ENCODE results near the gene ZNF385A. TPM values are rescaled to one million over a fixed set of nuclear protein-coding genes. Genes with fewer than 3 reads are reported as not detected.
A peak's percentile ranks its signal among the peaks of the same experiment; 100 is the strongest.

Gene ZNF385A
- total and polyA plus RNA-seq, 2 of the 4 experiments (the other 2 are of a cell fraction), result 0.36 to 2.5 TPM

- no peak overlapping the region for H2AK5ac ChIP-seq (ENCODE audit: low read depth, low read length)
- no peaks in the 10 kb centered on the region for H3K9me3 ChIP-seq (ENCODE audit: control insufficient read depth, insufficient read depth, low read length)
- intact Hi-C loops (cut with micrococcal nuclease) (no loop called here), in situ Hi-C loops (cut with MboI; ENCODE audit: low sequenced_read_pairs) (no loop called here), dilution Hi-C loops (cut with HindIII; ENCODE audit: low sequenced_read_pairs, unreplicated experiment) (no loop called here)
- H4K5ac ChIP-seq (ENCODE audit: low read depth, low read length), result no peak overlapping the region; the same call in 1 of the 2 replicates
- H4K91ac ChIP-seq (ENCODE audit: insufficient read depth, low read depth, low read length), result no peak overlapping the region
- no peak for ATAC-seq (ENCODE audit: low read depth)
- WGBS, 2 experiments (ENCODE audit: extremely low coverage in 2 of 2, insufficient read length in 1 of 2), result 71% methylated on average over 2 of the region's 8 CpGs; no CpG with 5 or more reads in 1 of the 2 experiments
- H3K36me3 ChIP-seq (ENCODE audit: control insufficient read depth, insufficient read depth, low read length), result peaks cover 47% of the 10 kb centered on the region
- peak overlapping the region; percentile 50 for H2AK9ac ChIP-seq (replicated peaks; ENCODE audit: low read depth, low read length, poor library complexity)
- peak overlapping the region in 1 of 2 experiments; percentile 35; a peak in 1 of 4 replicates for H4K8ac ChIP-seq (ENCODE audit: low read depth in 2 of 2, low read length in 2 of 2)
- no TSS peak for BruUV-seq (replicated peaks)
- no peak overlapping the region for H3K4ac ChIP-seq (ENCODE audit: low read depth, low read length)
- no peak overlapping the region for H3K14ac ChIP-seq (replicated peaks; ENCODE audit: low read depth, low read length)
- H3K4me3 ChIP-seq (ENCODE audit: insufficient read depth, low read depth, low read length), result no peak overlapping the region
- no peak overlapping the region for H3K18ac ChIP-seq (ENCODE audit: low read depth, low read length)
- DNase-seq, result no peak
- H2BK20ac ChIP-seq (ENCODE audit: low read depth, low read length), result no peak overlapping the region
- H3K9ac ChIP-seq (ENCODE audit: low read depth, low read length), result no peak overlapping the region
- H3K56ac ChIP-seq (ENCODE audit: extremely low read depth, insufficient read depth, low read length), result no peak overlapping the region
- H3K79me1 ChIP-seq (ENCODE audit: low read depth in 1 of 2, low read length in 2 of 2), result peaks cover 6 to 22% of the 10 kb centered on the region in 2 experiments; a peak in 3 of 4 replicates
- no peak overlapping the region for H3K4me2 ChIP-seq (ENCODE audit: low read depth, low read length)
- no peak overlapping the region for H2BK120ac ChIP-seq (ENCODE audit: low read depth, low read length)
- no peak overlapping the region for H3K27ac ChIP-seq (ENCODE audit: insufficient read depth, low read length)
- no peak overlapping the region for H2BK5ac ChIP-seq (ENCODE audit: low read depth, low read length, poor library complexity, severe bottlenecking)
- H4K20me1 ChIP-seq (ENCODE audit: insufficient read depth, low read length), result peaks cover 32% of the 10 kb centered on the region
- H2BK15ac ChIP-seq (ENCODE audit: low read depth, low read length), result no peak overlapping the region
- CTCF ChIA-PET, result interaction anchor here (0.8 to 1.0 kb wide), 2 partner anchors 10 to 154 kb away, joined by 3 read pairs; no protein-coding TSS in a partner anchor
- H3K4me1 ChIP-seq (ENCODE audit: control insufficient read depth, insufficient read depth, low read length), result no peaks in the 10 kb centered on the region
- POLR2A ChIA-PET (ENCODE audit: unreplicated experiment), result no interaction called here
- no peaks in the 10 kb centered on the region for H3K27me3 ChIP-seq (ENCODE audit: control insufficient read depth, insufficient read depth, low read length)
- H2AFZ ChIP-seq (replicated peaks; ENCODE audit: low read length, poor library complexity), result no peak overlapping the region
- no peaks in the 10 kb centered on the region for H3K9me1 ChIP-seq (ENCODE audit: insufficient read depth, low read length)
- 0 out of 2 replicates have a peak overlapping the region, but pooled peaks have one; percentile 24 for H3K23ac ChIP-seq (ENCODE audit: low read depth, low read length)
- TF ChIP-seq POLR2A (IDR thresholded peaks at IDR 0.05; ENCODE audit: low read depth, low read length) (no peak), MXI1 (IDR thresholded peaks at IDR 0.05; ENCODE audit: borderline replicate concordance, low read depth, low read length) (no peak), NFE2L2 (IDR thresholded peaks at IDR 0.05; ENCODE audit: low read depth, low read length) (no peak), CEBPB (IDR thresholded peaks at IDR 0.05; ENCODE audit: low read depth, low read length) (no peak), MAZ (IDR thresholded peaks at IDR 0.05; ENCODE audit: borderline replicate concordance, low read depth, low read length) (no peak), CTCF (conservative IDR thresholded peaks at IDR 0.05; ENCODE audit: low read depth, low read length) (no peak), RAD21 (IDR thresholded peaks at IDR 0.05; ENCODE audit: low read length) (no peak), CHD1 (IDR thresholded peaks at IDR 0.05; ENCODE audit: low read depth, low read length) (no peak), RFX5 (IDR thresholded peaks at IDR 0.05; ENCODE audit: low read depth, low read length) (no peak), MAFK (IDR thresholded peaks at IDR 0.05; ENCODE audit: low read depth, low read length) (no peak), BHLHE40 (IDR thresholded peaks at IDR 0.05; ENCODE audit: low read depth, low read length) (no peak), FOS (IDR thresholded peaks at IDR 0.05; ENCODE audit: low read depth, low read length) (no peak), RCOR1 (IDR thresholded peaks at IDR 0.05; ENCODE audit: insufficient replicate concordance, low read length) (no peak)
- TF ChIP-seq, protein P1, sequence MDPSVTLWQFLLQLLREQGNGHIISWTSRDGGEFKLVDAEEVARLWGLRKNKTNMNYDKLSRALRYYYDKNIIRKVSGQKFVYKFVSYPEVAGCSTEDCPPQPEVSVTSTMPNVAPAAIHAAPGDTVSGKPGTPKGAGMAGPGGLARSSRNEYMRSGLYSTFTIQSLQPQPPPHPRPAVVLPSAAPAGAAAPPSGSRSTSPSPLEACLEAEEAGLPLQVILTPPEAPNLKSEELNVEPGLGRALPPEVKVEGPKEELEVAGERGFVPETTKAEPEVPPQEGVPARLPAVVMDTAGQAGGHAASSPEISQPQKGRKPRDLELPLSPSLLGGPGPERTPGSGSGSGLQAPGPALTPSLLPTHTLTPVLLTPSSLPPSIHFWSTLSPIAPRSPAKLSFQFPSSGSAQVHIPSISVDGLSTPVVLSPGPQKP (IDR thresholded peaks at IDR 0.05; ENCODE audit: borderline replicate concordance, low read depth, low read length), result no peak
- TF ChIP-seq, protein P2, sequence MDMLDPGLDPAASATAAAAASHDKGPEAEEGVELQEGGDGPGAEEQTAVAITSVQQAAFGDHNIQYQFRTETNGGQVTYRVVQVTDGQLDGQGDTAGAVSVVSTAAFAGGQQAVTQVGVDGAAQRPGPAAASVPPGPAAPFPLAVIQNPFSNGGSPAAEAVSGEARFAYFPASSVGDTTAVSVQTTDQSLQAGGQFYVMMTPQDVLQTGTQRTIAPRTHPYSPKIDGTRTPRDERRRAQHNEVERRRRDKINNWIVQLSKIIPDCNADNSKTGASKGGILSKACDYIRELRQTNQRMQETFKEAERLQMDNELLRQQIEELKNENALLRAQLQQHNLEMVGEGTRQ (IDR thresholded peaks at IDR 0.05; ENCODE audit: low read depth, low read length), result no peak
Measured at GRCh38 chr12:54392485-54393206, 8.1 kb upstream of the ZNF385A start.
